ENCODE data around the gene ZDHHC20. TPM values are rescaled to one million over a fixed set of nuclear protein-coding genes. Genes with fewer than 3 reads are reported as not detected.

ZDHHC20 gene, protein sequence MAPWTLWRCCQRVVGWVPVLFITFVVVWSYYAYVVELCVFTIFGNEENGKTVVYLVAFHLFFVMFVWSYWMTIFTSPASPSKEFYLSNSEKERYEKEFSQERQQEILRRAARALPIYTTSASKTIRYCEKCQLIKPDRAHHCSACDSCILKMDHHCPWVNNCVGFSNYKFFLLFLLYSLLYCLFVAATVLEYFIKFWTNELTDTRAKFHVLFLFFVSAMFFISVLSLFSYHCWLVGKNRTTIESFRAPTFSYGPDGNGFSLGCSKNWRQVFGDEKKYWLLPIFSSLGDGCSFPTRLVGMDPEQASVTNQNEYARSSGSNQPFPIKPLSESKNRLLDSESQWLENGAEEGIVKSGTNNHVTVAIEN
- 31.9 and 58.2 TPM in 2 replicates for total RNA-seq (ENCODE audit: low replicate concordance)

DNA sequence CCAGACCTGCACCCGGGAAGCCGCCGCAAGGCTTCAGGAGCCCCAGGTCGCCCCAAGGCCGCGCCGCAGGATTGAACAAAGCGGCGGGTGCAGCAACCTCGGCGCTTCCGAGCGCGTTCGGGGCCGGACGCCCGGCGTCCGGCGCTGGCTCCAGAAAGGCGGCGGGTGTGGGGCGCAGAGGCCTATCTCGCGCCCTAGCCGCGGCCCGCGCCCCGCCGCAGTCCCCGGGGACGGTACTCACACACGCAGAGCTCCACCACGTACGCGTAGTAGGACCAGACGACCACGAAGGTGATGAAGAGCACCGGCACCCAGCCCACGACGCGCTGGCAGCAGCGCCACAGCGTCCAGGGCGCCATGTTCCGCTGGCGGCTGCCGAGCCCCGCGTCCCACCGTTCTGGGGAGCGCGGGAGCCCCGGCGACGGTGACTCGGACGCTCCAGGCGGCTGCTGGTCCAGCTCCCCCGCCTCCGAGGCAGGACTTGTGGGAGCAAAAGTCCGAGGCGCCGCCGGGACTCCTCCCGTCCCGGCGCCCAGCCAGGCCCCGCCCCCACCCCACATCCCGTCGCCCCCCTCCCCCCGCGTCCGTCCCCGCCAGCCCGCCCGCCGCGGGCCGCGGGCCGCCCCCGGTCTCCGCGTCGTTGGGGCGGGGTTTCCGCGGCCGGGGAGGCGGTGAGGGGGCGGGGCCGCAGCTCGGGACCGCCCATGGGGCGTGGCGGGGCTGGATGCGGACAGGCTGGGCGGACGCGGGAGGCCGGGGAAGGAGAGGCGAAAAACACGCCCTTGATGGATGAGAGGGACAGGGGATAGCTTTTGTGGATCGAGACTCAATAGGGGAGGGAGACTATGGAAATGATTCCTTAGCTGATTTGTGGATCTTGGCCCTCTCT lies at the start of gene ZDHHC20:
Gene ZDHHC20 (minus strand): TSS at position 491 of the 889 bp plus-strand sequence. CDS start 132 bp downstream, at position 359.

Other genes with a start within 250 kb of the ZDHHC20 start
- gene MICU2, start 144.9 kb upstream of the ZDHHC20 start, total RNA-seq (ENCODE audit: low replicate concordance): 23.3 and 34.6 TPM in 2 replicates
- 0.47 TPM in 1 of 2 replicates, not detected in the other for gene FGF9, start 211.8 kb upstream of the ZDHHC20 start, total RNA-seq (ENCODE audit: low replicate concordance)

Measured in smooth muscle cell of the coronary artery (primary cell).